ENCODE measurements around the gene EIF1AY.

DNA sequence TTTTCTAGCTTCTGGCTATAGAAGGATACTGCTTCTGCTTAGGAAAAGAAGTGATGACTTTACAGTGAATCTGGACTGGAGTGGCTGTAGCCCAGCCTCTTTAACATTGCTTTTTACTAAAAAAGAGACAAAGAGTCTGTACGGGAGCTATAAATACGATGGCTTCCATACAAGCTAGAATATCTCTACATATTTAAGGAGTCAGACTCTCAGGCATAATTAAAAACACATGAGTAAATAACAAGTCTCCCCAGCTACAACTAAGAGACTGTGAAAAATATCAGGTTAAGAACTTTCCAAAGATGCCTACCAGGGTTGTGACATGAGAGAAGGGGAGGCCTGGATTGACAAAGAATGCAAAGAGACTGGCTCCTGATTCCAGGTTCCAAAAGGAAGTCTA is 19.8 kb upstream of the EIF1AY start:
- TF ChIP-seq CHD1 (IDR thresholded peaks at IDR 0.05; ENCODE audit: low read depth, low read length) (no peak), ZZZ3 (IDR thresholded peaks at IDR 0.05; ENCODE audit: control insufficient read depth, insufficient read length, low read depth) (no peak), ZNF24 (IDR thresholded peaks at IDR 0.05) (no peak), EZH2 (IDR thresholded peaks at IDR 0.05; ENCODE audit: borderline replicate concordance, control insufficient read depth, low read depth, low read length) (no peak), CREB1 (IDR thresholded peaks at IDR 0.05; ENCODE audit: low read depth) (no peak), MEF2B (IDR thresholded peaks at IDR 0.05; ENCODE audit: partially characterized antibody, poor library complexity, severe bottlenecking) (no peak), POLR2AphosphoS2 (IDR thresholded peaks at IDR 0.05; ENCODE audit: low read depth, low read length) (no peak), SIN3A (IDR thresholded peaks at IDR 0.05; ENCODE audit: low read depth, low read length) (no peak), TAF1 (IDR thresholded peaks at IDR 0.05; ENCODE audit: borderline replicate concordance, low read depth, low read length) (no peak), REST (IDR thresholded peaks at IDR 0.05; ENCODE audit: low read depth, low read length) (no peak)
- TF ChIP-seq, protein P1, sequence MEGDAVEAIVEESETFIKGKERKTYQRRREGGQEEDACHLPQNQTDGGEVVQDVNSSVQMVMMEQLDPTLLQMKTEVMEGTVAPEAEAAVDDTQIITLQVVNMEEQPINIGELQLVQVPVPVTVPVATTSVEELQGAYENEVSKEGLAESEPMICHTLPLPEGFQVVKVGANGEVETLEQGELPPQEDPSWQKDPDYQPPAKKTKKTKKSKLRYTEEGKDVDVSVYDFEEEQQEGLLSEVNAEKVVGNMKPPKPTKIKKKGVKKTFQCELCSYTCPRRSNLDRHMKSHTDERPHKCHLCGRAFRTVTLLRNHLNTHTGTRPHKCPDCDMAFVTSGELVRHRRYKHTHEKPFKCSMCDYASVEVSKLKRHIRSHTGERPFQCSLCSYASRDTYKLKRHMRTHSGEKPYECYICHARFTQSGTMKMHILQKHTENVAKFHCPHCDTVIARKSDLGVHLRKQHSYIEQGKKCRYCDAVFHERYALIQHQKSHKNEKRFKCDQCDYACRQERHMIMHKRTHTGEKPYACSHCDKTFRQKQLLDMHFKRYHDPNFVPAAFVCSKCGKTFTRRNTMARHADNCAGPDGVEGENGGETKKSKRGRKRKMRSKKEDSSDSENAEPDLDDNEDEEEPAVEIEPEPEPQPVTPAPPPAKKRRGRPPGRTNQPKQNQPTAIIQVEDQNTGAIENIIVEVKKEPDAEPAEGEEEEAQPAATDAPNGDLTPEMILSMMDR (IDR thresholded peaks at IDR 0.05 in 2 of 3, conservative IDR thresholded peaks at IDR 0.05 in 1 of 3; ENCODE audit: control insufficient read depth in 2 of 3, extremely low read depth in 1 of 3, insufficient read depth in 1 of 3, low read depth in 3 of 3, low read length in 3 of 3), result no peak

Data from GM12878 (cell line).